GM12878 (cell line): ENCODE results near the gene ARGLU1. TPM values are rescaled to one million over a fixed set of nuclear protein-coding genes. Genes with fewer than 3 reads are reported as not detected.

Experiments
- ATAC-seq: fragments of 200-7000 bp; cut with Tn5 transposase; 3 replicates; pipeline ENCODE4 v1.9.1; 2020; ENCODE audit warnings: mild to moderate bottlenecking, moderate library complexity
- BruUV-seq: library from RNA; stranded (reverse); fragments of 400-500 nt; replicated peaks from 2 replicates; lab custom pipeline; 2021; lab: Mats Ljungman, UMichigan
- CTCF ChIA-PET: fragments of 300-600 bp; sonication (Branson Sonifier 250); formaldehyde crosslinking; extraction: SDS; loops from one replicate; lab custom pipeline; 2021; ENCODE audit warnings: inconsistent platforms; lab: Yijun Ruan, JAX
- POLR2A ChIA-PET: fragments of 350-600 bp; formaldehyde crosslinking; extraction: SDS; loops from one replicate; lab custom pipeline; 2021; ENCODE audit warnings: inconsistent platforms; lab: Charles Lee
- RAD21 ChIA-PET: fragments of 300-600 bp; sonication (Branson Sonifier 250); formaldehyde crosslinking; loops from one replicate; lab custom pipeline; 2023; ENCODE audit warnings: antibody characterized with exemption; ENCODE audit not compliant: unreplicated experiment; lab: Charles Lee
- SMC1A ChIA-PET: fragments of 300-600 bp; sonication (Branson Sonifier 250); formaldehyde crosslinking; loops from one replicate; lab custom pipeline; 2023; ENCODE audit not compliant: unreplicated experiment, uncharacterized antibody; lab: Charles Lee
- DNase-seq: peaks from one replicate; pipeline ENCODE4 v3.0.0-alpha.2; 2011; ENCODE audit warnings: low read depth, low spot score
- FAIRE-seq: peaks from 3 replicates; lab custom pipeline; 2011; peaks lifted over from hg19 to GRCh38; lab: Jason Lieb, UNC
- H2AFZ ChIP-seq: 2 replicates; pipeline ENCODE4 v1.6.0; 2011; ENCODE audit warnings: low read depth, low read length, control low read depth; ENCODE audit not compliant: control insufficient read depth
- H3K27ac ChIP-seq: 2 replicates; pipeline ENCODE4 v1.5.1; 2011; ENCODE audit warnings: control low read depth; ENCODE audit not compliant: control insufficient read depth, insufficient read depth
- H3K27me3 ChIP-seq, 2 experiments: replicated peaks in 1 of 2; 2 replicates each; pipeline versions ENCODE4 v1.6.0 to v1.6.1; 2011; ENCODE audit warnings: low read length in 1 of 2; ENCODE audit not compliant: control insufficient read depth in 2 of 2, insufficient read depth in 2 of 2
- H3K36me3 ChIP-seq, 2 experiments: 2 replicates each; pipeline ENCODE4 v1.5.1; 2011; ENCODE audit warnings: low read length in 1 of 2; ENCODE audit not compliant: control insufficient read depth in 2 of 2, insufficient read depth in 2 of 2
- H3K4me1 ChIP-seq: 2 replicates; pipeline ENCODE4 v1.6.1; 2011; ENCODE audit warnings: mild to moderate bottlenecking, low read length, moderate library complexity, mixed read lengths; ENCODE audit not compliant: control insufficient read depth, insufficient read depth
- H3K4me2 ChIP-seq: 2 replicates; pipeline ENCODE4 v1.6.0; 2011; ENCODE audit warnings: control low read depth; ENCODE audit not compliant: control insufficient read depth, insufficient read depth
- H3K4me3 ChIP-seq: fragments of 200-600 bp; sonication (generic); 2 replicates; pipeline ENCODE4 v1.5.1; 2016
- H3K79me2 ChIP-seq: 2 replicates; pipeline ENCODE4 v1.6.0; 2011; ENCODE audit warnings: low read length; ENCODE audit not compliant: control insufficient read depth, insufficient read depth
- H3K9ac ChIP-seq: 2 replicates; pipeline ENCODE4 v1.8.0; 2011; ENCODE audit warnings: low read length, control low read depth, mixed read lengths; ENCODE audit not compliant: control insufficient read depth, insufficient read depth
- H3K9me3 ChIP-seq: replicated peaks from 3 replicates; pipeline ENCODE4 v1.5.1; 2011; ENCODE audit warnings: mild to moderate bottlenecking, low read length; ENCODE audit not compliant: control insufficient read depth, insufficient read depth
- H4K20me1 ChIP-seq: 2 replicates; pipeline ENCODE4 v1.6.0; 2011; ENCODE audit not compliant: control insufficient read depth, insufficient read depth
- JUNB ChIP-seq: IDR thresholded peaks from 2 replicates; pipeline ENCODE4 v1.6.1; 2016; ENCODE audit warnings: antibody characterized with exemption, mild to moderate bottlenecking
- NFIC ChIP-seq: IDR thresholded peaks from 2 replicates; pipeline ENCODE4 v1.6.1; 2012; ENCODE audit warnings: low read depth, mild to moderate bottlenecking, inconsistent platforms, low read length, moderate library complexity
- RUNX3 ChIP-seq: IDR thresholded peaks from 2 replicates; pipeline ENCODE4 v1.6.1; 2012; ENCODE audit warnings: low read length, inconsistent platforms
- SKIL ChIP-seq: fragments of 450-650 bp; IDR thresholded peaks from 2 replicates; pipeline ENCODE4 v1.6.1; 2017; ENCODE audit warnings: mild to moderate bottlenecking, low read depth, inconsistent platforms; ENCODE audit not compliant: poor library complexity, severe bottlenecking
- ZNF592 ChIP-seq: fragments of 450-650 bp; IDR thresholded peaks from 2 replicates; pipeline ENCODE4 v1.6.1; 2017; ENCODE audit warnings: mild to moderate bottlenecking, moderate library complexity
- ZNF622 ChIP-seq: fragments of 450-650 bp; IDR thresholded peaks from 2 replicates; pipeline ENCODE4 v1.6.1; 2017; ENCODE audit warnings: mild to moderate bottlenecking, inconsistent platforms
- WGBS: methylation state at CpG from one replicate; pipeline ENCODE4 v1.1.6; 2016; ENCODE audit warnings: low lambda C conversion rate; ENCODE audit not compliant: insufficient replicate concordance, insufficient coverage; ENCODE audit errors: missing lambda C conversion rate; 5-methylcytosine and 5-hydroxymethylcytosine counted together
- in situ Hi-C: fragments of 300-500 bp; cut with MboI; formaldehyde crosslinking; loops from 9 replicates; pipeline ENCODE4 v1.14.3; 2018; ENCODE audit warnings: mixed read lengths
- intact Hi-C: fragments of 100-400 bp; cut with micrococcal nuclease; formaldehyde crosslinking; loops from one replicate; pipeline ENCODE4 v1.14.2; 2022; ENCODE audit not compliant: unreplicated experiment
- polyA plus RNA-seq, 11 experiments: library from polyadenylated mRNA; depleted of rRNA in 4 of 11; unstranded in 6 of 11; stranded (reverse) in 5 of 11; fragments of >200 nt; fragmentation: Nextera tagmentation in 4 of 11; fragmentation: Illumina TruSeq in 1 of 11; extraction: Ambion mirVana in 4 of 11; extraction: Trizol in 1 of 11; gene quantifications; 1 replicate in 1 of 11; 2 replicates in 10 of 11; pipeline versions ENCODE4 v1.2.1 to v1.2.3, GENCODE V29; 2011 to 2016; ENCODE audit warnings: inconsistent platforms in 2 of 11, missing spikeins in 2 of 11, low read depth in 1 of 11
- total RNA-seq, 4 experiments: library from RNA; depleted of rRNA in 3 of 4; stranded (reverse); fragments of >200 nt in 3 of 4; fragmentation: Illumina TruSeq in 1 of 4; extraction: Trizol in 1 of 4; gene quantifications; 2 replicates each; pipeline versions ENCODE4 v1.2.1 to v1.2.3, GENCODE V29; 2013 to 2021

Gene ARGLU1
- total and polyA plus RNA-seq, 10 of the 15 experiments (the other 5 are each of a cell fraction or from before 2014, with no cell fraction given), result 47.1 to 197 (median 98.3) TPM

GRCh38 chr13:106560821-106561220 is 7.1 kb downstream of the ARGLU1 start:
- in situ Hi-C loops, result loop anchor here (25.0 kb wide), 1 partner anchor 1651 kb away; the partner anchor contains the start of genes ABHD13 and LIG4
- Histone ChIP-seq H3K4me2 (peak overlapping the region; percentile 70), H3K36me3 (peaks cover 3 to 19% of the 10 kb centered on the region in 2 experiments; a peak in 3 of 4 replicates), H4K20me1 (no peaks in the 10 kb centered on the region; the same call in 1 of the 2 replicates), H3K4me3 (peak overlapping the region; percentile 43; the same call in 1 of the 2 replicates), H3K4me1 (peaks cover 13% of the 10 kb centered on the region), H3K9me3 (no peaks in the 10 kb centered on the region), H3K79me2 (peaks cover 89% of the 10 kb centered on the region), H3K9ac (no peak overlapping the region; the same call in 1 of the 2 replicates), H2AFZ (no peak overlapping the region), H3K27me3 (no peaks in the 10 kb centered on the region), H3K27ac (peak overlapping the region; percentile 7; the same call in 1 of the 2 replicates)
- no peak for FAIRE-seq
- CTCF ChIA-PET, result interaction anchor here (1.7 to 4.4 kb wide), 2 partner anchors 24 to 59 kb away, joined by 5 to 16 read pairs; partner anchors contain the start of gene EFNB2
- POLR2A ChIA-PET, result no interaction called here
- WGBS, result 0% methylated on average over 1 of the region's 1 CpG
- RAD21 ChIA-PET, result interaction anchor here (0.9 kb wide), 1 partner anchor 57 kb away, joined by 3 read pairs; no protein-coding TSS in a partner anchor
- SMC1A ChIA-PET, result interaction anchor here (5.4 kb wide), 1 partner anchor 23 kb away, joined by 29 read pairs; no protein-coding TSS in a partner anchor
- ATAC-seq, result peak; percentile 53
- intact Hi-C loops, result loop anchor here (5.0 kb wide), 1 partner anchor 356 kb away; no protein-coding TSS in a partner anchor
- TF ChIP-seq RUNX3 (0 out of 2 replicates have a peak, but pooled peaks have one; percentile 14), SKIL (no peak), JUNB (peak; percentile 62), ZNF592 (no peak), NFIC (peak; percentile 21; the same call in 1 of the 2 replicates), ZNF622 (no peak)
- no peak for DNase-seq
- BruUV-seq, result no TSS peak
